ENCODE results near the gene OBI1. TPM values are rescaled to one million over a fixed set of nuclear protein-coding genes. Genes with fewer than 3 reads are reported as not detected.

OBI1 gene
- total RNA-seq, 6 donors from 2014 or later: 4.9 to 14.9 (median 8.1) TPM

DNA sequence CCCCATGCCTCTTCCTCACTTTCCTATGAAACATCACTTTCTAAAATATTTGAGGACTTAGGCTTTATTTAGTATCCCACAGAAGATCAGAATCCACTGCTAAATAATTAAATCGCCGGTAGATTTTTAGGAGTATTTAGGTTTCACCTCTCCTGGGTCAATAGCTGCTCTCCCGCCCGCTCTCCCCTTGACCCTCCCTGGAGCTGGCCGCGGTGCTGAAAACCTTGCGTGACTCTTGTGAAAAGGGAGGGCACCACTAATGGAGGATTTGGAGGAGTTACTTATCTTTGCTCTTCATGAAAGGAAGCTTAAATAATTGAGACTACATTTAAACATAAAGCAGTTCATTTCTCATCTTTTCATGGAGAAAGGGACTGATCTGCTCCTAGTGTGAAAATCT lies 69.7 kb downstream of the OBI1 start:
- Histone ChIP-seq H3K9me3 (no peaks in the 10 kb centered on the region), H3K4me3 (no peak overlapping the region), H3K27me3 (peaks cover 0 to 35% (median 14%) of the 10 kb centered on the region in 4 donors), H3K4me1 (no peaks in the 10 kb centered on the region), H3K36me3 (no peaks in the 10 kb centered on the region), H3K27ac (no peak overlapping the region)
- 6 to 7% methylated on average over 7 of the region's 7 CpGs for WGBS, 2 donors
- DNase-seq (no peak), ATAC-seq (ENCODE audit: low FRiP score in 2 of 2) (no peak)
- TF ChIP-seq POLR2A (IDR thresholded peaks at IDR 0.05): no peak
- no peak for TF ChIP-seq EP300 (IDR thresholded peaks at IDR 0.05)
- no peak for TF ChIP-seq POLR2AphosphoS5 (IDR thresholded peaks at IDR 0.05)
- TF ChIP-seq, protein P1, sequence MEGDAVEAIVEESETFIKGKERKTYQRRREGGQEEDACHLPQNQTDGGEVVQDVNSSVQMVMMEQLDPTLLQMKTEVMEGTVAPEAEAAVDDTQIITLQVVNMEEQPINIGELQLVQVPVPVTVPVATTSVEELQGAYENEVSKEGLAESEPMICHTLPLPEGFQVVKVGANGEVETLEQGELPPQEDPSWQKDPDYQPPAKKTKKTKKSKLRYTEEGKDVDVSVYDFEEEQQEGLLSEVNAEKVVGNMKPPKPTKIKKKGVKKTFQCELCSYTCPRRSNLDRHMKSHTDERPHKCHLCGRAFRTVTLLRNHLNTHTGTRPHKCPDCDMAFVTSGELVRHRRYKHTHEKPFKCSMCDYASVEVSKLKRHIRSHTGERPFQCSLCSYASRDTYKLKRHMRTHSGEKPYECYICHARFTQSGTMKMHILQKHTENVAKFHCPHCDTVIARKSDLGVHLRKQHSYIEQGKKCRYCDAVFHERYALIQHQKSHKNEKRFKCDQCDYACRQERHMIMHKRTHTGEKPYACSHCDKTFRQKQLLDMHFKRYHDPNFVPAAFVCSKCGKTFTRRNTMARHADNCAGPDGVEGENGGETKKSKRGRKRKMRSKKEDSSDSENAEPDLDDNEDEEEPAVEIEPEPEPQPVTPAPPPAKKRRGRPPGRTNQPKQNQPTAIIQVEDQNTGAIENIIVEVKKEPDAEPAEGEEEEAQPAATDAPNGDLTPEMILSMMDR (IDR thresholded peaks at IDR 0.05): no peak

GRCh38 chr13:78587395-78587794 lies 71.6 kb downstream of the OBI1 start:
- Histone ChIP-seq H3K4me3 (no peak overlapping the region), H3K27ac (no peak overlapping the region), H3K4me1 (no peaks in the 10 kb centered on the region), H3K9me3 (no peaks in the 10 kb centered on the region), H3K36me3 (no peaks in the 10 kb centered on the region), H3K27me3 (peaks cover 0 to 18% (median 7%) of the 10 kb centered on the region in 4 donors)
- DNase-seq: peak in 1 of 2 donors; percentile 42
- 19 to 24% methylated on average over 18 of the region's 18 CpGs for WGBS, 2 donors
- TF ChIP-seq POLR2AphosphoS5 (IDR thresholded peaks at IDR 0.05): no peak
- no peak for TF ChIP-seq EP300 (IDR thresholded peaks at IDR 0.05)
- TF ChIP-seq POLR2A (IDR thresholded peaks at IDR 0.05): no peak
- TF ChIP-seq, protein P1 (IDR thresholded peaks at IDR 0.05): no peak
- no peak for ATAC-seq (ENCODE audit: low FRiP score in 2 of 2)

- DNase-seq: peak in 1 of 2 donors; percentile 56
- no peaks in the 10 kb centered on the region for H3K4me1 ChIP-seq
- TF ChIP-seq, protein P1 (IDR thresholded peaks at IDR 0.05): no peak
- no peak for TF ChIP-seq EP300 (IDR thresholded peaks at IDR 0.05)
- TF ChIP-seq POLR2AphosphoS5 (IDR thresholded peaks at IDR 0.05): no peak
- TF ChIP-seq POLR2A (IDR thresholded peaks at IDR 0.05): no peak
- H3K9me3 ChIP-seq: no peaks in the 10 kb centered on the region
- no peak overlapping the region for H3K4me3 ChIP-seq
- WGBS, 2 donors: 9 to 17% methylated on average over 16 to 21 of the region's 21 CpGs
- H3K27ac ChIP-seq: no peak overlapping the region
- ATAC-seq (ENCODE audit: low FRiP score in 2 of 2): no peak
- H3K36me3 ChIP-seq: no peaks in the 10 kb centered on the region
- H3K27me3 ChIP-seq: peaks cover 0 to 18% (median 7%) of the 10 kb centered on the region in 4 donors
These were observed 72.2 kb downstream of the OBI1 start for GRCh38 chr13:78586706-78587105.

GRCh38 chr13:78576261-78576660 lies 82.7 kb downstream of the OBI1 start:
- ATAC-seq (ENCODE audit: low FRiP score in 2 of 2): no peak
- no peak for TF ChIP-seq EP300 (IDR thresholded peaks at IDR 0.05)
- TF ChIP-seq, protein P1 (IDR thresholded peaks at IDR 0.05): no peak
- no peaks in the 10 kb centered on the region for H3K36me3 ChIP-seq

DNA sequence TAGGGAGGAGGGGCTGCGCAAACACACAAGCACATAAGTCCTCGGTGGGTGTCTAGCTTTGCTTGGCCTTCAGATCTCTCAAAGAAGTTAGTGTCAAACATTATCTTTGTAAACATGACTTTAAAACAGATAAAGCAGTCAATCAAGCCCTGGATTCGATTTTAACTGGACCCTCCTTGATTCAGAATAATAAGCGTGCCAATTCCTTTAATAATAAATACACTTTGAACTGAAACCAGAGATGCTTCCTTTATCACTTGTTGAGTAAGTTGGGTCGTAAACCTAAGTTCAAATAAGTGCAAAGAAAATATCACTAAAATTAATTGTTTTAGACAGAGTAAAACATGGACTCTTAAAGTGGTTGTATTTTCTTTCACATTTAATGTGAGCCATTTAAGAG lies 86.5 kb downstream of the OBI1 start:
- WGBS, 2 donors: 66 to 73% methylated on average over 5 of the region's 5 CpGs
- ATAC-seq (ENCODE audit: low FRiP score in 2 of 2): no peak
- H3K4me3 ChIP-seq: no peak overlapping the region
- H3K9me3 ChIP-seq: no peaks in the 10 kb centered on the region
- no peaks in the 10 kb centered on the region for H3K27me3 ChIP-seq
- no peaks in the 10 kb centered on the region for H3K36me3 ChIP-seq
- no peaks in the 10 kb centered on the region for H3K4me1 ChIP-seq
- no peak for DNase-seq
- H3K27ac ChIP-seq: no peak overlapping the region
- TF ChIP-seq, protein P1 (IDR thresholded peaks at IDR 0.05): no peak
- TF ChIP-seq EP300 (IDR thresholded peaks at IDR 0.05) (no peak), POLR2A (IDR thresholded peaks at IDR 0.05) (no peak), POLR2AphosphoS5 (IDR thresholded peaks at IDR 0.05) (no peak)

More at GRCh38 chr13:78576261-78576660, 82.7 kb downstream of the OBI1 start:
- Histone ChIP-seq H3K9me3 (no peaks in the 10 kb centered on the region), H3K27me3 (no peaks in the 10 kb centered on the region), H3K4me3 (no peak overlapping the region), H3K4me1 (no peaks in the 10 kb centered on the region), H3K27ac (no peak overlapping the region)
- DNase-seq: no peak
- WGBS, 2 donors: 84 to 89% methylated on average over 4 of the region's 4 CpGs

Data from upper lobe of left lung (tissue), 6 donors.